Mucosa of gallbladder (tissue), 1 donor: ENCODE measurements around the gene LCA5. TPM values are rescaled to one million over a fixed set of nuclear protein-coding genes. Genes with fewer than 3 reads are reported as not detected.
A peak's percentile ranks its signal among the peaks of the same experiment; 100 is the strongest.
"Not testable (repeated sequence)": the region's sequence is repeated elsewhere in the genome, so short reads cannot be mapped to it uniquely, and the experiment has no call there.

Experiments used
- DNase-seq: peaks from one replicate; pipeline ENCODE4 v3.0.0-alpha.2; 2020; ENCODE audit warnings: low spot score
- total RNA-seq: library from RNA; stranded (reverse); gene quantifications from one replicate; pipeline ENCODE4 v1.2.1, GENCODE V29; 2021
- donor health status: DM: no; HTN: no; CAD: no.

Gene LCA5
- total RNA-seq, 1 donor from 2014 or later, result 5.7 TPM

GRCh38 chr6:79467716-79468115 lies 69.5 kb downstream of the LCA5 start:
- no peak for DNase-seq

- DNase-seq, result no peak
Observed at GRCh38 chr6:79466207-79466834, 70.9 kb downstream of the LCA5 start.

GRCh38 chr6:79465381-79465780 lies 71.8 kb downstream of the LCA5 start:
- DNase-seq, result no peak

GRCh38 chr6:79463621-79464050 lies 73.6 kb downstream of the LCA5 start:
- peak; percentile 27 for DNase-seq

- DNase-seq, result peak; percentile 16
Observed at GRCh38 chr6:79461205-79461604, 76.0 kb downstream of the LCA5 start.

GRCh38 chr6:79455446-79455845 lies 81.8 kb downstream of the LCA5 start:
- no peak for DNase-seq

GRCh38 chr6:79453558-79454042 lies 83.6 kb downstream of the LCA5 start:
- DNase-seq, result no peak

- DNase-seq, result peak; percentile 44
Observed at GRCh38 chr6:79450984-79451383, 86.2 kb downstream of the LCA5 start.

- DNase-seq, result no peak
Observed at GRCh38 chr6:79446006-79446405, 91.2 kb downstream of the LCA5 start.

GRCh38 chr6:79443876-79444275 lies 93.4 kb downstream of the LCA5 start:
- DNase-seq, result not testable (repeated sequence)

- DNase-seq, result no peak
Observed at GRCh38 chr6:79441192-79441591, 96.0 kb downstream of the LCA5 start.

GRCh38 chr6:79440598-79440997 lies 96.6 kb downstream of the LCA5 start:
- no peak for DNase-seq

- peak; percentile 24 for DNase-seq
Observed at GRCh38 chr6:79438030-79438429, 99.2 kb downstream of the LCA5 start.

GRCh38 chr6:79436241-79436640 lies 101.0 kb downstream of the LCA5 start:
- DNase-seq, result no peak

- no peak for DNase-seq
Observed at GRCh38 chr6:79435746-79436145, 101.5 kb downstream of the LCA5 start.

Other genes with a start within 250 kb of the LCA5 start
- 64.3 TPM for gene SH3BGRL2, start 93.9 kb upstream of the LCA5 start, total RNA-seq